HG03558 (cell line): Measurements from ENCODE around the gene USP35.
"Not testable (repeated sequence)": the region's sequence is repeated elsewhere in the genome, so short reads cannot be mapped to it uniquely, and the experiment has no call there.

Source experiments
- ATAC-seq: cut with Tn5 transposase; IDR thresholded peaks from one replicate; pipeline ENCODE4 v1.9.1; 2021; ENCODE audit warnings: moderate number of reproducible peaks; ENCODE audit not compliant: unreplicated experiment; ENCODE audit errors: extremely low read depth

USP35 gene

GRCh38 chr11:78166855-78167469 lies 21.8 kb upstream of the USP35 start:
- ATAC-seq, result no peak

GRCh38 chr11:78168539-78169477 lies 19.9 kb upstream of the USP35 start:
- ATAC-seq, result no peak

- no peak for ATAC-seq
These were observed 18.3 kb upstream of the USP35 start for GRCh38 chr11:78170413-78170812.

- ATAC-seq, result no peak
These were observed 17.7 kb upstream of the USP35 start for GRCh38 chr11:78170874-78171549.

GRCh38 chr11:78171951-78172350 lies 16.8 kb upstream of the USP35 start:
- no peak for ATAC-seq

GRCh38 chr11:78175862-78176261 lies 12.9 kb upstream of the USP35 start:
- ATAC-seq, result not testable (repeated sequence)

GRCh38 chr11:78176605-78177141 lies 12.0 kb upstream of the USP35 start:
- ATAC-seq, result no peak

- no peak for ATAC-seq
These were observed 11.5 kb upstream of the USP35 start for GRCh38 chr11:78177216-78177615.

GRCh38 chr11:78179459-78180071 lies 9.2 kb upstream of the USP35 start:
- no peak for ATAC-seq

- no peak for ATAC-seq
These were observed 8.0 kb upstream of the USP35 start for GRCh38 chr11:78180751-78181150.

GRCh38 chr11:78181185-78181584 lies 7.5 kb upstream of the USP35 start:
- ATAC-seq, result no peak

- peak; percentile 15 for ATAC-seq
These were observed 1.1 kb upstream of the USP35 start for GRCh38 chr11:78187366-78188285.

GRCh38 chr11:78189174-78189724 lies 530 bp downstream of the USP35 start:
- ATAC-seq, result no peak

GRCh38 chr11:78189851-78190250 lies 1.1 kb downstream of the USP35 start:
- no peak for ATAC-seq

- ATAC-seq, result no peak
These were observed 1.7 kb downstream of the USP35 start for GRCh38 chr11:78190374-78190773.

GRCh38 chr11:78190871-78191538 lies 2.3 kb downstream of the USP35 start:
- ATAC-seq, result no peak

- ATAC-seq, result no peak
These were observed 3.6 kb downstream of the USP35 start for GRCh38 chr11:78192223-78192719.

GRCh38 chr11:78192911-78193351 lies 4.2 kb downstream of the USP35 start:
- ATAC-seq, result no peak
